Measurements from ENCODE around the gene SPEF1. TPM values are rescaled to one million over a fixed set of nuclear protein-coding genes. Genes with fewer than 3 reads are reported as not detected.

Gene SPEF1
- total RNA-seq, 4 donors from 2014 or later = 0.26 to 1.3 (median 0.37) TPM; not detected in 1

DNA sequence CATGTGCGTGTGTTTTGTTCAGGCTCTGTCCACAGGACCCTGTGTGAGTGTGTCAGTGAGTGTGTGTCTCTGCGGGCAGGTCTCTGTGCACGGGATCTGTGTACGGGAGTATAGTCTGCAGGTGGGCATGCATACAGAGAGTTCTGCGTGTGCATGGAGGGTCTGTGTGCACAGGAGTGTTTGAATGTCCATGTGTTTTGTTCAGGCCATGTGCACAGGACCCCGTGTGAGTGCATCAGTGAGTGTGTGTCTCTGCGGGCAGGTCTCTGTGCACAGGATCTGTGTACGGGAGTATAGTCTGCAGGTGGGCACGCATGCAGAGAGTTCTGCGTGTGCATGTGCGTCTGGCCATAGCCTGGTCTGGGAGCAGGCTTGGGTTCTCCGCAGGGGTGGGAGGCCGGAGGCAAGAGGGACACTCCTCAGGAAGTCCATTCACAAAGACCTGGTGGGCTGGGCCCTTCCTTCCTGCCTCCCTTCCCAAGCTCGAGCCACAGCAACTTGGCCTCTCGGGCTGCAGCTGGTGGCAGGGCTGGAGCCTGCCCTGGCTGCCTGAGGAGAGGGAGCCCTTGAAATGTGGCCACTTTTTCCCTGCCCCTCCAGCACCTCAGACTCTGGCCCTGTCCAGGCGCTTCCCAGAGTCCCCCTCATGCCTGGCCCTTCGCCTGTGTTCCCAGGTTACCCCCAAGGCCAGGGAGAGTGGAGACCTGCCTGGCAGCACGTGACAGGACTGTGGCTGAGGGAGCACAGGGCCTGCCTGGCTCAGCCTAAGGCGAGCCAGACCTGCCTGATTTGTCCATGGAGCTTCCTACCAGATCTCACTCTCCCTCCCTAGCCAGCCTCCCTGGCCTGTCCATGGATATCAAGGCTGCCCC, 42.0 kb downstream of the SPEF1 start:
- intact Hi-C loops (cut with DNase I; ENCODE audit: low total_unique reads) = no loop called here
- Histone ChIP-seq H3K36me3 (no peaks in the 10 kb centered on the region), H3K9me3 (no peaks in the 10 kb centered on the region), H3K27ac (peak overlapping the region; percentile 63 to 71), H3K27me3 (no peaks in the 10 kb centered on the region), H3K4me3 (no peak overlapping the region), H3K4me1 (no peaks in the 10 kb centered on the region)
- no peak for TF ChIP-seq POLR2A (IDR thresholded peaks at IDR 0.05)
- TF ChIP-seq, protein P1, sequence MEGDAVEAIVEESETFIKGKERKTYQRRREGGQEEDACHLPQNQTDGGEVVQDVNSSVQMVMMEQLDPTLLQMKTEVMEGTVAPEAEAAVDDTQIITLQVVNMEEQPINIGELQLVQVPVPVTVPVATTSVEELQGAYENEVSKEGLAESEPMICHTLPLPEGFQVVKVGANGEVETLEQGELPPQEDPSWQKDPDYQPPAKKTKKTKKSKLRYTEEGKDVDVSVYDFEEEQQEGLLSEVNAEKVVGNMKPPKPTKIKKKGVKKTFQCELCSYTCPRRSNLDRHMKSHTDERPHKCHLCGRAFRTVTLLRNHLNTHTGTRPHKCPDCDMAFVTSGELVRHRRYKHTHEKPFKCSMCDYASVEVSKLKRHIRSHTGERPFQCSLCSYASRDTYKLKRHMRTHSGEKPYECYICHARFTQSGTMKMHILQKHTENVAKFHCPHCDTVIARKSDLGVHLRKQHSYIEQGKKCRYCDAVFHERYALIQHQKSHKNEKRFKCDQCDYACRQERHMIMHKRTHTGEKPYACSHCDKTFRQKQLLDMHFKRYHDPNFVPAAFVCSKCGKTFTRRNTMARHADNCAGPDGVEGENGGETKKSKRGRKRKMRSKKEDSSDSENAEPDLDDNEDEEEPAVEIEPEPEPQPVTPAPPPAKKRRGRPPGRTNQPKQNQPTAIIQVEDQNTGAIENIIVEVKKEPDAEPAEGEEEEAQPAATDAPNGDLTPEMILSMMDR (IDR thresholded peaks at IDR 0.05) = no peak
- DNase-seq = no peak

DNA sequence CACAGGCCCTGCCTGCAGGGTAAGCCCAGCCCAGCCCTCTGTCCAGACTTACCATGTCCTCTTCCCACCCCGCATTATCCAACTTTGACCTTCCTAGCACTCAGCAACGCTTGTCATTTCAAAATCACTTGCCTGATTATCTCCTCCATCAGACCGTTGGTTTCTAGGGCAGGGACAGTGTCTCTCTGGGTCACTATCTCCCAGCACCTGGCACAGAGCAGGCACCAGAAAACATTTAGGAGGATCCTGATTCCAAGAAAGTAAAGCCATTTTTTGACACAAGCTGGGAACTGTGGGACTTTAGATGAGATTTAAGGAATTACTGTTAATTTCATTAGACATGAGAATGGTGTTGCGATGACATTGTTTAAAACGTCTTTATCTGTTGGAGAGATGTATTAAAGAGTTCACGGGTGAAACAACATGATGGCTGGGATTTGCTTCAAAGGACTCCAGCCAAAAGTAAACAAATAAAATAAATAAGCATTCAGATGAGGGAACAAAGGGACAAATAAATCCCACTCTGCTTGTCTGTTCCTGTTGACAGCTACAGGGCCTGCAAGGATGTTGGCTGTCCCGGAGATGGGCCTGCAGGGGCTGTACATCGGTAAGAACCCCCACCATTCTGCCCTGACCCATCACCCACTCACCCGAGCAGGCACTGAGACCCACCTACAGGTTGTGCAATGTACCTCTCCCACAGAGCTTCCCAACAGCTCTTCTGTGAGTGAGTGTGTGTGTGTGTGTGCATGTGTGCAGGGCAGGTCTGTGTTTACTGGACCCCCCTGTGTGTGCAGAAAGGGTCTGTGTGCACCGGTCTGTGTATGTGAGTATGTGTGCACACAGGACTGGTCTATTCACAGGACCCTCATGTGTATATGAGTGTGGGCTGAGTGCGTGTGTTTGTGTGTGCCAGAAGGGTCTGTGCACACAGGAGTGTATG, 42.9 kb downstream of the SPEF1 start:
- Histone ChIP-seq H3K4me3 (no peak overlapping the region), H3K4me1 (peaks cover 0 to 4% of the 10 kb centered on the region in 2 donors), H3K27me3 (no peaks in the 10 kb centered on the region), H3K9me3 (no peaks in the 10 kb centered on the region), H3K36me3 (no peaks in the 10 kb centered on the region), H3K27ac (peak overlapping the region in 1 of 2 donors; percentile 8)
- TF ChIP-seq, protein P1 (IDR thresholded peaks at IDR 0.05) = no peak
- TF ChIP-seq POLR2A (IDR thresholded peaks at IDR 0.05) = no peak
- intact Hi-C loops (cut with DNase I; ENCODE audit: low total_unique reads) = no loop called here
- DNase-seq = no peak

DNA sequence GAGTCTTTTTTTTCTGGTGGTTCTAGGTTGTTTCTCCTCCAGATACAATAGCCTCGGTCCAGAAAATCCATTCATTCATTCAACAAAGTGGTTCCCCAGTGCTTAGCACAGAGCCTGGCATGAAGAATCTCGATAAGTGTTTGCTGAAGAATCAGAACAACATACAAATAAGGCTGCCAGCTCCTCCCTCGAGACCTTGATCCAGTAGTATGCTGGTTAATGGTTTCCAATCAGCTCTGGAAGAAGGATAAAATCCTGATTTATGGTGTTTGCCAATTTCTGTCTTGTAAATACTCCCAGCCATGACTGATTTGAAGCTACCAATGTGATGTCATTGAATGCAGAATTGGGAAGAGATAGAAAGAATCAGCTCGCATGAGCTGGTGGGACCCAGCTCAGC, 45.5 kb downstream of the SPEF1 start:
- Histone ChIP-seq H3K4me3 (no peak overlapping the region), H3K36me3 (no peaks in the 10 kb centered on the region), H3K4me1 (peaks cover 0 to 8% of the 10 kb centered on the region in 2 donors), H3K27ac (no peak overlapping the region), H3K27me3 (no peaks in the 10 kb centered on the region), H3K9me3 (no peaks in the 10 kb centered on the region)
- intact Hi-C loops (cut with DNase I; ENCODE audit: low total_unique reads) = no loop called here
- no peak for DNase-seq
- no peak for TF ChIP-seq POLR2A (IDR thresholded peaks at IDR 0.05)
- TF ChIP-seq, protein P1 (IDR thresholded peaks at IDR 0.05) = no peak

GRCh38 chr20:3734111-3734843, 47.0 kb downstream of the SPEF1 start:
- Histone ChIP-seq H3K4me1 (peaks cover 0 to 8% of the 10 kb centered on the region in 2 donors), H3K27ac (peak overlapping the region; percentile 86 to 87), H3K4me3 (peak overlapping the region in 1 of 2 donors; percentile 26), H3K27me3 (no peaks in the 10 kb centered on the region), H3K9me3 (no peaks in the 10 kb centered on the region), H3K36me3 (no peaks in the 10 kb centered on the region)
- TF ChIP-seq POLR2A (IDR thresholded peaks at IDR 0.05) = no peak
- TF ChIP-seq, protein P1 (IDR thresholded peaks at IDR 0.05) = no peak
- DNase-seq = peak; percentile 51 to 64
- intact Hi-C loops (cut with DNase I; ENCODE audit: low total_unique reads) = no loop called here
